Left lobe of liver (tissue), 2 donors: ENCODE results near the gene PAMR1. TPM values are rescaled to one million over a fixed set of nuclear protein-coding genes. Genes with fewer than 3 reads are reported as not detected.
"Not testable (repeated sequence)": the region's sequence is repeated elsewhere in the genome, so short reads cannot be mapped to it uniquely, and the experiment has no call there.

Experiments used
- ATAC-seq: fragments of 200-7000 bp; cut with Tn5 transposase; one replicate; pipeline ENCODE4 v1.9.1; 2020; ENCODE audit warnings: mild to moderate bottlenecking, moderate library complexity
- DNase-seq: peaks from one replicate; pipeline ENCODE4 v3.0.0-alpha.2; 2020; ENCODE audit warnings: low spot score
- total RNA-seq: library from RNA; stranded (reverse); gene quantifications from one replicate; pipeline ENCODE4 v1.2.1, GENCODE V29; 2021
- donor health status: DM: no; HTN: no; CAD: no; lungs with moderate emphysema.
- donor health status: DM: no; HTN: yes; CAD: no.

The PAMR1 gene
- 1.8 TPM for total RNA-seq

GRCh38 chr11:35525501-35526175, at the start of gene PAMR1:
TSS of gene PAMR1 (minus strand) at chr11:35525616. CDS start at chr11:35525585, 31 bp downstream.
- ATAC-seq, result peak; percentile 42
- no peak for DNase-seq

GRCh38 chr11:35571696-35572095, 46.3 kb upstream of the PAMR1 start:
- no peak for ATAC-seq
- DNase-seq, result no peak

- no peak for DNase-seq
- no peak for ATAC-seq
These were observed 42.5 kb upstream of the PAMR1 start for GRCh38 chr11:35567737-35568465.

GRCh38 chr11:35566885-35567284, 41.5 kb upstream of the PAMR1 start:
- ATAC-seq (no peak), DNase-seq (no peak)

- DNase-seq (no peak), ATAC-seq (no peak)
These were observed 40.8 kb upstream of the PAMR1 start for GRCh38 chr11:35566181-35566580.

- ATAC-seq, result no peak
- DNase-seq, result no peak
These were observed 38.8 kb upstream of the PAMR1 start for GRCh38 chr11:35564245-35564595.

GRCh38 chr11:35563484-35564244, 38.2 kb upstream of the PAMR1 start:
- ATAC-seq (no peak), DNase-seq (no peak)

GRCh38 chr11:35559949-35560348, 34.5 kb upstream of the PAMR1 start:
- ATAC-seq, result no peak
- DNase-seq, result no peak

GRCh38 chr11:35558513-35558912, 33.1 kb upstream of the PAMR1 start:
- no peak for ATAC-seq
- DNase-seq, result no peak

- ATAC-seq (no peak), DNase-seq (no peak)
These were observed 30.1 kb upstream of the PAMR1 start for GRCh38 chr11:35555488-35555887.

- no peak for ATAC-seq
- no peak for DNase-seq
These were observed 29.3 kb upstream of the PAMR1 start for GRCh38 chr11:35554491-35555437.

GRCh38 chr11:35553831-35554230, 28.4 kb upstream of the PAMR1 start:
- no peak for DNase-seq
- no peak for ATAC-seq

GRCh38 chr11:35553021-35553420, 27.6 kb upstream of the PAMR1 start:
- DNase-seq, result no peak
- ATAC-seq, result no peak

- ATAC-seq (no peak), DNase-seq (no peak)
These were observed 27.2 kb upstream of the PAMR1 start for GRCh38 chr11:35552616-35553015.

- ATAC-seq, result no peak
- DNase-seq, result no peak
These were observed 25.1 kb upstream of the PAMR1 start for GRCh38 chr11:35550374-35551036.

- DNase-seq (no peak), ATAC-seq (no peak)
These were observed 24.4 kb upstream of the PAMR1 start for GRCh38 chr11:35549787-35550186.

- no peak for DNase-seq
- no peak for ATAC-seq
These were observed 23.6 kb upstream of the PAMR1 start for GRCh38 chr11:35548925-35549561.

GRCh38 chr11:35547995-35548394, 22.6 kb upstream of the PAMR1 start:
- DNase-seq, ATAC-seq: not testable (repeated sequence)

- no peak for ATAC-seq
- DNase-seq, result no peak
These were observed 20.9 kb upstream of the PAMR1 start for GRCh38 chr11:35546317-35546716.
